ENCODE measurements around the gene PPP1R15B. TPM values are rescaled to one million over a fixed set of nuclear protein-coding genes. Genes with fewer than 3 reads are reported as not detected.

PPP1R15B gene
- total and polyA plus RNA-seq, 2 of the 4 experiments (the other 2 are of a cell fraction): 14.9 to 15.0 TPM

DNA sequence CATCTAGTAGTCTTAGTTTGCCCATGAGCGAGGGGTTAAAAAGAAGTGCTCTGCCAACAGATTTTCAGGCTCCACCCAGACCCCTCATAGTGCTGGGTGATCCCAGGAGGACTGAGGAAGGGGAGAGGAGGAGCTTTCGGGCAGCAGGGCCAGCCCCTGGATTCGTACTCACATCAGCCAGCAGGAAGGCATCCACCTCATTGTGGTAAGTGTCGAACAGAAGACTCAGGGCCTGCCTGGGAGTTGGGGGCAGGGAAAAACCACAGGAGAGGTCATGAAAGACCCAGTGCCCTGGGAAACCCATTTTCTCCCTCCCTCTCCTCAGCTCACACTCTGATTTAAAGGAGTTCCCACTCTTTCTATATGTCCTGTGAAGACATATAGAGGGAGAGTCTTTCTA lies 48.1 kb upstream of the PPP1R15B start:
- no peak overlapping the region for H2BK5ac ChIP-seq (ENCODE audit: low read depth, low read length, poor library complexity, severe bottlenecking)
- TF ChIP-seq, protein P1, sequence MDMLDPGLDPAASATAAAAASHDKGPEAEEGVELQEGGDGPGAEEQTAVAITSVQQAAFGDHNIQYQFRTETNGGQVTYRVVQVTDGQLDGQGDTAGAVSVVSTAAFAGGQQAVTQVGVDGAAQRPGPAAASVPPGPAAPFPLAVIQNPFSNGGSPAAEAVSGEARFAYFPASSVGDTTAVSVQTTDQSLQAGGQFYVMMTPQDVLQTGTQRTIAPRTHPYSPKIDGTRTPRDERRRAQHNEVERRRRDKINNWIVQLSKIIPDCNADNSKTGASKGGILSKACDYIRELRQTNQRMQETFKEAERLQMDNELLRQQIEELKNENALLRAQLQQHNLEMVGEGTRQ (IDR thresholded peaks at IDR 0.05; ENCODE audit: low read depth, low read length): no peak
- TF ChIP-seq MAZ (IDR thresholded peaks at IDR 0.05; ENCODE audit: borderline replicate concordance, low read depth, low read length): no peak
- TF ChIP-seq SMC3 (IDR thresholded peaks at IDR 0.05; ENCODE audit: low read depth, low read length): no peak
- no peak for TF ChIP-seq MXI1 (IDR thresholded peaks at IDR 0.05; ENCODE audit: borderline replicate concordance, low read depth, low read length)
- TF ChIP-seq NFE2L2 (IDR thresholded peaks at IDR 0.05; ENCODE audit: low read depth, low read length): no peak
- no peak for TF ChIP-seq MAFK (IDR thresholded peaks at IDR 0.05; ENCODE audit: low read depth, low read length)
- TF ChIP-seq, protein P2, sequence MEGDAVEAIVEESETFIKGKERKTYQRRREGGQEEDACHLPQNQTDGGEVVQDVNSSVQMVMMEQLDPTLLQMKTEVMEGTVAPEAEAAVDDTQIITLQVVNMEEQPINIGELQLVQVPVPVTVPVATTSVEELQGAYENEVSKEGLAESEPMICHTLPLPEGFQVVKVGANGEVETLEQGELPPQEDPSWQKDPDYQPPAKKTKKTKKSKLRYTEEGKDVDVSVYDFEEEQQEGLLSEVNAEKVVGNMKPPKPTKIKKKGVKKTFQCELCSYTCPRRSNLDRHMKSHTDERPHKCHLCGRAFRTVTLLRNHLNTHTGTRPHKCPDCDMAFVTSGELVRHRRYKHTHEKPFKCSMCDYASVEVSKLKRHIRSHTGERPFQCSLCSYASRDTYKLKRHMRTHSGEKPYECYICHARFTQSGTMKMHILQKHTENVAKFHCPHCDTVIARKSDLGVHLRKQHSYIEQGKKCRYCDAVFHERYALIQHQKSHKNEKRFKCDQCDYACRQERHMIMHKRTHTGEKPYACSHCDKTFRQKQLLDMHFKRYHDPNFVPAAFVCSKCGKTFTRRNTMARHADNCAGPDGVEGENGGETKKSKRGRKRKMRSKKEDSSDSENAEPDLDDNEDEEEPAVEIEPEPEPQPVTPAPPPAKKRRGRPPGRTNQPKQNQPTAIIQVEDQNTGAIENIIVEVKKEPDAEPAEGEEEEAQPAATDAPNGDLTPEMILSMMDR (conservative IDR thresholded peaks at IDR 0.05; ENCODE audit: low read depth, low read length): no peak
- no peak for TF ChIP-seq RAD21 (IDR thresholded peaks at IDR 0.05; ENCODE audit: low read length)
- TF ChIP-seq POLR2A (IDR thresholded peaks at IDR 0.05; ENCODE audit: low read depth, low read length): no peak
- TF ChIP-seq CEBPB (IDR thresholded peaks at IDR 0.05; ENCODE audit: low read depth, low read length): no peak
- no peak for TF ChIP-seq CHD1 (IDR thresholded peaks at IDR 0.05; ENCODE audit: low read depth, low read length)
- TF ChIP-seq RCOR1 (IDR thresholded peaks at IDR 0.05; ENCODE audit: insufficient replicate concordance, low read length): no peak
- TF ChIP-seq FOS (IDR thresholded peaks at IDR 0.05; ENCODE audit: low read depth, low read length): no peak
- no peak for TF ChIP-seq RFX5 (IDR thresholded peaks at IDR 0.05; ENCODE audit: low read depth, low read length)
- TF ChIP-seq BHLHE40 (IDR thresholded peaks at IDR 0.05; ENCODE audit: low read depth, low read length): no peak
- TF ChIP-seq, protein P3, sequence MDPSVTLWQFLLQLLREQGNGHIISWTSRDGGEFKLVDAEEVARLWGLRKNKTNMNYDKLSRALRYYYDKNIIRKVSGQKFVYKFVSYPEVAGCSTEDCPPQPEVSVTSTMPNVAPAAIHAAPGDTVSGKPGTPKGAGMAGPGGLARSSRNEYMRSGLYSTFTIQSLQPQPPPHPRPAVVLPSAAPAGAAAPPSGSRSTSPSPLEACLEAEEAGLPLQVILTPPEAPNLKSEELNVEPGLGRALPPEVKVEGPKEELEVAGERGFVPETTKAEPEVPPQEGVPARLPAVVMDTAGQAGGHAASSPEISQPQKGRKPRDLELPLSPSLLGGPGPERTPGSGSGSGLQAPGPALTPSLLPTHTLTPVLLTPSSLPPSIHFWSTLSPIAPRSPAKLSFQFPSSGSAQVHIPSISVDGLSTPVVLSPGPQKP (IDR thresholded peaks at IDR 0.05; ENCODE audit: borderline replicate concordance, low read depth, low read length): no peak
- CTCF ChIA-PET: no interaction called here
- no peak overlapping the region for H4K8ac ChIP-seq (ENCODE audit: low read depth in 2 of 2, low read length in 2 of 2)
- H3K23ac ChIP-seq (ENCODE audit: low read depth, low read length): no peak overlapping the region
- H3K27me3 ChIP-seq (ENCODE audit: control insufficient read depth, insufficient read depth, low read length): no peaks in the 10 kb centered on the region
- DNase-seq: no peak
- H3K14ac ChIP-seq (replicated peaks; ENCODE audit: low read depth, low read length): no peak overlapping the region
- H3K4me3 ChIP-seq (ENCODE audit: insufficient read depth, low read depth, low read length): no peak overlapping the region
- no peak overlapping the region for H4K91ac ChIP-seq (ENCODE audit: insufficient read depth, low read depth, low read length)
- dilution Hi-C loops (cut with HindIII; ENCODE audit: low sequenced_read_pairs, unreplicated experiment): no loop called here
- H3K79me1 ChIP-seq (ENCODE audit: low read depth in 1 of 2, low read length in 2 of 2): no peaks in the 10 kb centered on the region
- H2BK20ac ChIP-seq (ENCODE audit: low read depth, low read length): no peak overlapping the region
- no peak overlapping the region for H3K56ac ChIP-seq (ENCODE audit: extremely low read depth, insufficient read depth, low read length)
- H3K9me3 ChIP-seq (ENCODE audit: control insufficient read depth, insufficient read depth, low read length): no peaks in the 10 kb centered on the region
- no peak overlapping the region for H2AK9ac ChIP-seq (replicated peaks; ENCODE audit: low read depth, low read length, poor library complexity)
- no TSS peak for BruUV-seq (replicated peaks)
- in situ Hi-C loops (cut with MboI; ENCODE audit: low sequenced_read_pairs): no loop called here
- no peak overlapping the region for H3K4me2 ChIP-seq (ENCODE audit: low read depth, low read length)
- no peaks in the 10 kb centered on the region; the same call in 1 of the 2 replicates for H3K9me1 ChIP-seq (ENCODE audit: insufficient read depth, low read length)
- POLR2A ChIA-PET (ENCODE audit: unreplicated experiment): no interaction called here
- H3K36me3 ChIP-seq (ENCODE audit: control insufficient read depth, insufficient read depth, low read length): peaks cover 24% of the 10 kb centered on the region
- H2BK15ac ChIP-seq (ENCODE audit: low read depth, low read length): no peak overlapping the region
- H2AFZ ChIP-seq (replicated peaks; ENCODE audit: low read length, poor library complexity): no peak overlapping the region
- H2BK120ac ChIP-seq (ENCODE audit: low read depth, low read length): no peak overlapping the region
- no peaks in the 10 kb centered on the region for H3K4me1 ChIP-seq (ENCODE audit: control insufficient read depth, insufficient read depth, low read length)
- no peak overlapping the region for H3K18ac ChIP-seq (ENCODE audit: low read depth, low read length)
- H3K27ac ChIP-seq (ENCODE audit: insufficient read depth, low read length): no peak overlapping the region
- no peak overlapping the region for H3K4ac ChIP-seq (ENCODE audit: low read depth, low read length)
- no CpG with 5 or more reads among the region's 4 CpGs for WGBS, 2 experiments (ENCODE audit: extremely low coverage in 2 of 2, insufficient read length in 1 of 2)
- no peak for ATAC-seq (ENCODE audit: low read depth)
- intact Hi-C loops (cut with micrococcal nuclease): no loop called here
- H4K20me1 ChIP-seq (ENCODE audit: insufficient read depth, low read length): no peaks in the 10 kb centered on the region
- H4K5ac ChIP-seq (ENCODE audit: low read depth, low read length): no peak overlapping the region
- H3K9ac ChIP-seq (ENCODE audit: low read depth, low read length): no peak overlapping the region
- H2AK5ac ChIP-seq (ENCODE audit: low read depth, low read length): no peak overlapping the region
